K562 (cell line): ENCODE measurements around the gene TCF3. TPM values are rescaled to one million over a fixed set of nuclear protein-coding genes. Genes with fewer than 3 reads are reported as not detected.

Source experiments
- ARID1B ChIP-seq: fragments of 450-650 bp; IDR thresholded peaks from 2 replicates; pipeline ENCODE4 v1.6.1; 2016; ENCODE audit warnings: antibody characterized with exemption, mild to moderate bottlenecking, inconsistent platforms
- CBFA2T2 ChIP-seq: fragments of 450-650 bp; conservative IDR thresholded peaks from 2 replicates; pipeline ENCODE4 v1.6.1; 2017; ENCODE audit warnings: mild to moderate bottlenecking
- CEBPB ChIP-seq: fragments of 450-650 bp; IDR thresholded peaks from 2 replicates; pipeline ENCODE4 v1.6.1; 2016; ENCODE audit warnings: missing genetic modification characterization, missing compliant biosample characterization
- CSDE1 ChIP-seq, 2 experiments: fragments of 450-650 bp; IDR thresholded peaks; 2 replicates each; pipeline ENCODE4 v1.6.1; 2016; ENCODE audit warnings: mild to moderate bottlenecking in 1 of 2
- HDAC1 ChIP-seq, 2 experiments: fragments of 450-650 bp; IDR thresholded peaks; 2 replicates each; pipeline ENCODE4 v1.6.1; 2016 to 2017; ENCODE audit warnings: inconsistent platforms in 1 of 2, mild to moderate bottlenecking in 1 of 2, moderate library complexity in 1 of 2
- KLF13 ChIP-seq: fragments of 450-650 bp; IDR thresholded peaks from 2 replicates; pipeline ENCODE4 v1.6.1; 2016; ENCODE audit warnings: missing genetic modification characterization, low read depth, mild to moderate bottlenecking, missing compliant biosample characterization, moderate library complexity, borderline replicate concordance
- MBD2 ChIP-seq: sonication (generic); IDR thresholded peaks from 2 replicates; pipeline ENCODE4 v1.6.1; 2016; ENCODE audit warnings: low read depth, borderline replicate concordance
- NCOA6 ChIP-seq: fragments of 450-650 bp; IDR thresholded peaks from 2 replicates; pipeline ENCODE4 v1.6.1; 2017; ENCODE audit warnings: mild to moderate bottlenecking
- NELFE ChIP-seq: IDR thresholded peaks from 2 replicates; pipeline ENCODE4 v1.6.1; 2011; ENCODE audit warnings: mild to moderate bottlenecking; ENCODE audit not compliant: insufficient read depth, insufficient read length
- PHF21A ChIP-seq: fragments of 450-650 bp; IDR thresholded peaks from 2 replicates; pipeline ENCODE4 v1.6.1; 2017; ENCODE audit warnings: low read depth, borderline replicate concordance
- PPARD ChIP-seq: fragments of 250-450 bp; sonication (Bioruptor Pico); IDR thresholded peaks from 2 replicates; pipeline ENCODE4 v1.8.0; 2022; ENCODE audit warnings: inconsistent platforms, mild to moderate bottlenecking, moderate library complexity
- ZBTB17 ChIP-seq: fragments of 450-650 bp; formaldehyde crosslinking; IDR thresholded peaks from 2 replicates; pipeline ENCODE4 v1.4.0; 2020; ENCODE audit warnings: mild to moderate bottlenecking
- ZFP36 ChIP-seq: fragments of 150-350 bp; IDR thresholded peaks from 2 replicates; pipeline ENCODE4 v1.6.1; 2018; ENCODE audit warnings: low read length, low read depth; ENCODE audit not compliant: partially characterized antibody
- ZFX ChIP-seq: sonication (generic); formaldehyde crosslinking; IDR thresholded peaks from 2 replicates; pipeline ENCODE4 v1.8.0; 2022; ENCODE audit warnings: mild to moderate bottlenecking, missing genetic modification reagents, moderate library complexity
- ZNF274 ChIP-seq: IDR thresholded peaks from 2 replicates; pipeline ENCODE4 v1.6.1; 2011; ENCODE audit warnings: low read depth, mild to moderate bottlenecking, low read length, moderate library complexity, borderline replicate concordance
- ZNF384 ChIP-seq: IDR thresholded peaks from 2 replicates; pipeline ENCODE4 v1.6.1; 2012; ENCODE audit warnings: low read depth, low read length, improper control_type of control experiment
- ZNF41 ChIP-seq: fragments of 250-450 bp; sonication (Bioruptor Pico); conservative IDR thresholded peaks from 2 replicates; pipeline ENCODE4 v1.4.0; 2020; ENCODE audit warnings: mild to moderate bottlenecking
- polyA plus RNA-seq, 8 experiments: library from polyadenylated mRNA; depleted of rRNA in 4 of 8; stranded (reverse) in 5 of 8; unstranded in 3 of 8; fragments of >200 nt; fragmentation: Nextera tagmentation in 2 of 8; fragmentation: Illumina TruSeq in 1 of 8; extraction: Ambion mirVana in 2 of 8; extraction: Trizol in 1 of 8; gene quantifications; 2 replicates each; pipeline versions ENCODE4 v1.2.1 to v1.2.3, GENCODE V29; 2011 to 2014; ENCODE audit warnings: inconsistent platforms in 1 of 8, missing spikeins in 1 of 8
- total RNA-seq, 7 experiments: library from RNA; depleted of rRNA in 6 of 7; stranded (reverse); fragments of >200 nt in 6 of 7; fragmentation: Illumina TruSeq in 2 of 7; extraction: Trizol in 2 of 7; gene quantifications; 2 replicates each; pipeline versions ENCODE4 v1.2.1 to v1.2.3, GENCODE V29; 2011 to 2021; ENCODE audit warnings: low replicate concordance in 1 of 7
- TF ChIP-seq, protein P1 (sequence below): fragments of 200-800 bp; sonication (Bioruptor generic); IDR thresholded peaks from 2 replicates; pipeline ENCODE4 v1.6.1; 2017; ENCODE audit warnings: missing genetic modification characterization, missing compliant biosample characterization
- TF ChIP-seq, protein P2 (sequence below): fragments of 250-450 bp; sonication (Bioruptor Pico); IDR thresholded peaks from 2 replicates; pipeline ENCODE4 v1.4.0; 2020; ENCODE audit warnings: mild to moderate bottlenecking
- TF ChIP-seq, protein P3 (sequence below): fragments of 450-650 bp; IDR thresholded peaks from 2 replicates; pipeline ENCODE4 v1.6.1; 2017; ENCODE audit warnings: antibody characterized with exemption, mild to moderate bottlenecking

TCF3 gene
- total and polyA plus RNA-seq, 9 of the 15 experiments (the other 6 are each of a cell fraction or from before 2014, with no cell fraction given), result 5.6 to 259 (median 84.0) TPM

GRCh38 chr19:1632462-1633268 lies 19.8 kb downstream of the TCF3 start (continued):
- no peak for TF ChIP-seq ZNF41
- no peak for TF ChIP-seq ZFX (CRISPR knock-in tag)
- TF ChIP-seq PPARD (CRISPR knock-in tag), result no peak
- no peak for TF ChIP-seq PHF21A
- no peak for TF ChIP-seq MBD2
- TF ChIP-seq NELFE, result no peak
- no peak for TF ChIP-seq ZBTB17
- TF ChIP-seq HDAC1 (IDR thresholded peaks at IDR 0.05), result peak in 1 of 2 experiments; percentile 55; a peak in 1 of 4 replicates
- no peak for TF ChIP-seq CEBPB (tag)
- TF ChIP-seq, protein P1, sequence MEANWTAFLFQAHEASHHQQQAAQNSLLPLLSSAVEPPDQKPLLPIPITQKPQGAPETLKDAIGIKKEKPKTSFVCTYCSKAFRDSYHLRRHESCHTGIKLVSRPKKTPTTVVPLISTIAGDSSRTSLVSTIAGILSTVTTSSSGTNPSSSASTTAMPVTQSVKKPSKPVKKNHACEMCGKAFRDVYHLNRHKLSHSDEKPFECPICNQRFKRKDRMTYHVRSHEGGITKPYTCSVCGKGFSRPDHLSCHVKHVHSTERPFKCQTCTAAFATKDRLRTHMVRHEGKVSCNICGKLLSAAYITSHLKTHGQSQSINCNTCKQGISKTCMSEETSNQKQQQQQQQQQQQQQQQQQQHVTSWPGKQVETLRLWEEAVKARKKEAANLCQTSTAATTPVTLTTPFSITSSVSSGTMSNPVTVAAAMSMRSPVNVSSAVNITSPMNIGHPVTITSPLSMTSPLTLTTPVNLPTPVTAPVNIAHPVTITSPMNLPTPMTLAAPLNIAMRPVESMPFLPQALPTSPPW, result peak; percentile 90
- TF ChIP-seq ZNF384, result no peak
- TF ChIP-seq CSDE1 (IDR thresholded peaks at IDR 0.05), result no peak
- TF ChIP-seq, protein P2, sequence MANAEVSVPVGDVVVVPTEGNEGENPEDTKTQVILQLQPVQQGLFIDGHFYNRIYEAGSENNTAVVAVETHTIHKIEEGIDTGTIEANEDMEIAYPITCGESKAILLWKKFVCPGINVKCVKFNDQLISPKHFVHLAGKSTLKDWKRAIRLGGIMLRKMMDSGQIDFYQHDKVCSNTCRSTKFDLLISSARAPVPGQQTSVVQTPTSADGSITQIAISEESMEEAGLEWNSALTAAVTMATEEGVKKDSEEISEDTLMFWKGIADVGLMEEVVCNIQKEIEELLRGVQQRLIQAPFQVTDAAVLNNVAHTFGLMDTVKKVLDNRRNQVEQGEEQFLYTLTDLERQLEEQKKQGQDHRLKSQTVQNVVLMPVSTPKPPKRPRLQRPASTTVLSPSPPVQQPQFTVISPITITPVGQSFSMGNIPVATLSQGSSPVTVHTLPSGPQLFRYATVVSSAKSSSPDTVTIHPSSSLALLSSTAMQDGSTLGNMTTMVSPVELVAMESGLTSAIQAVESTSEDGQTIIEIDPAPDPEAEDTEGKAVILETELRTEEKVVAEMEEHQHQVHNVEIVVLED (CRISPR knock-in tag), result no peak
- TF ChIP-seq, protein P3, sequence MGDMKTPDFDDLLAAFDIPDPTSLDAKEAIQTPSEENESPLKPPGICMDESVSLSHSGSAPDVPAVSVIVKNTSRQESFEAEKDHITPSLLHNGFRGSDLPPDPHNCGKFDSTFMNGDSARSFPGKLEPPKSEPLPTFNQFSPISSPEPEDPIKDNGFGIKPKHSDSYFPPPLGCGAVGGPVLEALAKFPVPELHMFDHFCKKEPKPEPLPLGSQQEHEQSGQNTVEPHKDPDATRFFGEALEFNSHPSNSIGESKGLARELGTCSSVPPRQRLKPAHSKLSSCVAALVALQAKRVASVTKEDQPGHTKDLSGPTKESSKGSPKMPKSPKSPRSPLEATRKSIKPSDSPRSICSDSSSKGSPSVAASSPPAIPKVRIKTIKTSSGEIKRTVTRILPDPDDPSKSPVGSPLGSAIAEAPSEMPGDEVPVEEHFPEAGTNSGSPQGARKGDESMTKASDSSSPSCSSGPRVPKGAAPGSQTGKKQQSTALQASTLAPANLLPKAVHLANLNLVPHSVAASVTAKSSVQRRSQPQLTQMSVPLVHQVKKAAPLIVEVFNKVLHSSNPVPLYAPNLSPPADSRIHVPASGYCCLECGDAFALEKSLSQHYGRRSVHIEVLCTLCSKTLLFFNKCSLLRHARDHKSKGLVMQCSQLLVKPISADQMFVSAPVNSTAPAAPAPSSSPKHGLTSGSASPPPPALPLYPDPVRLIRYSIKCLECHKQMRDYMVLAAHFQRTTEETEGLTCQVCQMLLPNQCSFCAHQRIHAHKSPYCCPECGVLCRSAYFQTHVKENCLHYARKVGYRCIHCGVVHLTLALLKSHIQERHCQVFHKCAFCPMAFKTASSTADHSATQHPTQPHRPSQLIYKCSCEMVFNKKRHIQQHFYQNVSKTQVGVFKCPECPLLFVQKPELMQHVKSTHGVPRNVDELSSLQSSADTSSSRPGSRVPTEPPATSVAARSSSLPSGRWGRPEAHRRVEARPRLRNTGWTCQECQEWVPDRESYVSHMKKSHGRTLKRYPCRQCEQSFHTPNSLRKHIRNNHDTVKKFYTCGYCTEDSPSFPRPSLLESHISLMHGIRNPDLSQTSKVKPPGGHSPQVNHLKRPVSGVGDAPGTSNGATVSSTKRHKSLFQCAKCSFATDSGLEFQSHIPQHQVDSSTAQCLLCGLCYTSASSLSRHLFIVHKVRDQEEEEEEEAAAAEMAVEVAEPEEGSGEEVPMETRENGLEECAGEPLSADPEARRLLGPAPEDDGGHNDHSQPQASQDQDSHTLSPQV, result peak; percentile 63
- no peak for TF ChIP-seq NCOA6
- no peak for TF ChIP-seq ZFP36
- 0 out of 2 replicates have a peak, but pooled peaks have one; percentile 21 for TF ChIP-seq CBFA2T2
- no peak for TF ChIP-seq ZNF274
- no peak for TF ChIP-seq KLF13 (tag)
- TF ChIP-seq ARID1B, result peak; percentile 86
